PFSK-1 (cell line): ENCODE results near the gene STIP1.

Experiments used
- FOXP2 ChIP-seq: optimal IDR thresholded peaks from 2 replicates; pipeline ENCODE3; 2011; ENCODE audit warnings: borderline replicate concordance, control low read depth, inconsistent platforms; ENCODE audit not compliant: insufficient read depth; ENCODE audit errors: extremely low read length, extremely low read depth
- POLR2AphosphoS5 ChIP-seq: IDR thresholded peaks from 2 replicates; pipeline ENCODE4 v1.6.1; 2012; ENCODE audit warnings: low read depth, mild to moderate bottlenecking, control low read depth, low read length, moderate library complexity
- REST ChIP-seq, 2 experiments: IDR thresholded peaks; 2 replicates each; pipeline versions ENCODE4 v1.6.1 to v1.8.0; 2011 to 2012; ENCODE audit warnings: low read depth in 2 of 2, low read length in 2 of 2, control low read depth in 1 of 2, inconsistent platforms in 1 of 2, mild to moderate bottlenecking in 1 of 2, moderate library complexity in 1 of 2; ENCODE audit not compliant: insufficient read depth in 1 of 2
- SIN3A ChIP-seq: IDR thresholded peaks from 2 replicates; pipeline ENCODE4 v1.6.1; 2012; ENCODE audit warnings: mild to moderate bottlenecking, low read length, moderate library complexity, borderline replicate concordance; ENCODE audit not compliant: insufficient read depth
- TAF1 ChIP-seq: IDR thresholded peaks from 2 replicates; pipeline ENCODE4 v1.6.1; 2012; ENCODE audit warnings: low read length, control low read depth, borderline replicate concordance; ENCODE audit not compliant: insufficient read depth

Gene STIP1

DNA sequence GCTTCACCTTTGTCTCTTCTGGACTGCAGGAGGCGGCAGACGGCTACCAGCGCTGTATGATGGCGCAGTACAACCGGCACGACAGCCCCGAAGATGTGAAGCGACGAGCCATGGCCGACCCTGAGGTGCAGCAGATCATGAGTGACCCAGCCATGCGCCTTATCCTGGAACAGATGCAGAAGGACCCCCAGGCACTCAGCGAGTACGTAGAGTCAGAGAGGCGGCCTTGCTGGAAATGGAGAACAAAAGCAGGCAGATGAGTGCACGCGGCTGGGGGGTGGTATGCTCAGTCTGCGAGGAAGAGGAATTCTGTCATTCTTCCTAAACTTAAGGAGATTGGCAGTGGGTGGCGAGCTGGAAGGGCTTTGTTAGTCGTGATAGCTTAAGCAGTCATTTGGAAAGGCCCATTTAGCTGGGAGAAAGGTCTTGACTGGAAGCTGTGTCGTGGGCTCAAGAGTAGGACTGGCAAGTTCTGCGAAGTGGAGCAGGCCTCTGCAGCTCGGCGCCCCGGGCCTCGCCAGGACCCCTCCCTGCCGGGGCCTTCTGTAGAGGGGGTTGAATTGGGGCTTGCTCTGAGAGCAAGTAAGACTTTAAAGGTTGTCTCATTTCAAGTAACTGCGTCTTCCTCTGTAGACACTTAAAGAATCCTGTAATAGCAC, 17.6 kb downstream of the STIP1 start:
- TF ChIP-seq REST (IDR thresholded peaks at IDR 0.05; ENCODE audit: insufficient read depth in 1 of 2, low read depth in 2 of 2, low read length in 2 of 2): no peak
- no peak for TF ChIP-seq TAF1
- no peak for TF ChIP-seq FOXP2
- TF ChIP-seq SIN3A: no peak
- TF ChIP-seq POLR2AphosphoS5: no peak

- no peak for TF ChIP-seq SIN3A
Observed at GRCh38 chr11:64204080-64204440, 18.1 kb downstream of the STIP1 start.

GRCh38 chr11:64204464-64204989, 18.6 kb downstream of the STIP1 start:
- peak; percentile 30; the same call in 1 of the 2 replicates for TF ChIP-seq POLR2AphosphoS5
- no peak for TF ChIP-seq FOXP2

DNA sequence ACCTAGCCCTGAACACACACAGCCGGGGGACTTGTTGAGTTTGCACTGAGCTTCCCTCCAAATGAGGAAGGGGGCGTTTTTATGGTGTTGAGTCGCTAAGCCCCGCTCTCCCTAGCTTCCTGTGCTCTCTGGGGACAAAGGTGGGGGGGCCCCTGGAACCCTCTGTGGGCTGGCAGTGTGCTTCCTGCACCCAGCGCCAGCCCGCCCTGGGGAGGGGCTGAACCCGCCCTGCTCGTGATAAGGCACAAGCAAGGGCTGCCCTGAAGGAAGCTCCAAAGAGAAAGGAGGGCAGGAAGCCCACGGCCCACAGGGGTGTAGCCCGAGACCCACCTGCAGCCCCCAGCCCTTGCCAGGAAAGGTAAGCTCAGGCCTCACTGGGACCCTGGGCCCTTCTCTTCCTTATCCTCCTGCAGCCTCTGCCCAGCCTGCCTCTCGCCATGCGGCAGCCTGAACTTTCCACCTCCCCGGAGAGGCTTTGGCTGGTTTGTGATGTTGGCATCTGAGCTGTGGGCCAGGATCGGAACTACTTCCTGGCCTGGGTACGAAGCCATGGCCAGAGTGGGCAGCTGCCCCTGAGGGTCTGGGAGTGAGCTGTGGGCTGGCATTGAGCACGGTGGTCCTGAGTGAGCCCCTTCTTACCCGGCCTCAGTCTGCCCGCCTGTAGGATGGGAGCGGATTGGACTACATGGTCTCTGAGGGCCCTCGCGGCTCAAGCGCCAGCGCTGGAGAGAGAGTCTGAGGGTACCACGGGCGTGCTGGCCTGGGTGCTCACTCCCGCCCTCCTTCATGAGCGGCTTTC, 20.7 kb downstream of the STIP1 start, which contains the start of gene FERMT3:
Gene FERMT3 (plus strand): TSS at position 265 of the 799 bp plus-strand sequence. CDS start 644 bp downstream, outside the sequence.
- no peak for TF ChIP-seq TAF1
- no peak for TF ChIP-seq SIN3A
- TF ChIP-seq POLR2AphosphoS5: no peak
- TF ChIP-seq FOXP2: no peak
- TF ChIP-seq REST (IDR thresholded peaks at IDR 0.05; ENCODE audit: insufficient read depth in 1 of 2, low read depth in 2 of 2, low read length in 2 of 2): no peak

GRCh38 chr11:64207256-64208085, 21.5 kb downstream of the STIP1 start:
- TF ChIP-seq REST (IDR thresholded peaks at IDR 0.05; ENCODE audit: insufficient read depth in 1 of 2, low read depth in 2 of 2, low read length in 2 of 2) (peak in 1 of 2 experiments; percentile 39; a peak in 1 of 4 replicates), FOXP2 (peak; percentile 79), POLR2AphosphoS5 (no peak; the same call in 1 of the 2 replicates), TAF1 (peak; percentile 41; the same call in 1 of the 2 replicates)
